ENCODE data around the gene PADI3. TPM values are rescaled to one million over a fixed set of nuclear protein-coding genes. Genes with fewer than 3 reads are reported as not detected.

Gene PADI3
- total RNA-seq, 1 experiment from 2014 or later: 2.5 TPM

DNA sequence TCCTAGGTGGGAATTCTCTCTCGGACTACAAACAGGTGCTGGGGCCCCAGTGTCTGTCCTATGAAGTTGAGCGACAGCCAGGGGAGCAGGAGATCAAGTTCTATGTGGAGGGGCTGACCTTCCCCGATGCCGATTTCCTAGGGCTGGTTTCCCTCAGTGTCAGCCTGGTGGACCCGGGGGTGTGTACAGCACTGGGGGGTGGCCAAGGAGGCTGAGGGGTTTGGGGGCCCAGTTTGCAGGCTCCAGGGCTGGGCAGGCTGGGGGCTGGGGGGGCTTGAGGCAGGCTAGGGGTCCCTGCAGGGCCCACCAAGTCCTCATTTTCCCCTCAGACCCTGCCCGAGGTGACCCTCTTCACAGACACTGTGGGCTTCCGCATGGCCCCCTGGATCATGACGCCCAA, 20.3 kb upstream of the PADI3 start:
- Histone ChIP-seq H3K27ac (ENCODE audit: insufficient read length, low read depth, low read length) (no peak overlapping the region), H2AFZ (ENCODE audit: low read length) (no peak overlapping the region), H3K79me1 (ENCODE audit: insufficient read depth, low read depth, low read length, poor library complexity, severe bottlenecking) (no peaks in the 10 kb centered on the region), H2AK5ac (ENCODE audit: insufficient read length, low read length) (no peak overlapping the region), H2BK20ac (ENCODE audit: low read depth, low read length, poor library complexity, severe bottlenecking) (no peak overlapping the region), H3K14ac (ENCODE audit: insufficient read depth, low read length) (no peak overlapping the region), H3K4me2 (ENCODE audit: insufficient read depth, insufficient read length, low read length) (no peak overlapping the region), H2BK5ac (ENCODE audit: insufficient read length, low read length) (no peak overlapping the region), H3K9me3 (ENCODE audit: control insufficient read depth, low read depth, low read length) (no peaks in the 10 kb centered on the region), H3K18ac (ENCODE audit: insufficient read length, low read depth, low read length) (no peak overlapping the region), H3K56ac (ENCODE audit: insufficient read length, low read depth, low read length) (no peak overlapping the region), H4K8ac (replicated peaks; ENCODE audit: insufficient read length, low read depth, low read length) (no peak overlapping the region), H3K4ac (ENCODE audit: low read depth, low read length) (no peak overlapping the region), H2BK12ac (ENCODE audit: insufficient read length, low read depth, low read length) (no peak overlapping the region), H4K20me1 (ENCODE audit: control insufficient read depth, insufficient read depth, insufficient read length) (no peaks in the 10 kb centered on the region), H4K91ac (ENCODE audit: insufficient read length, low read depth, low read length) (no peak overlapping the region), H2BK15ac (ENCODE audit: low read depth, low read length) (no peak overlapping the region), H3K79me2 (ENCODE audit: insufficient read depth, low read length) (no peaks in the 10 kb centered on the region), H3K23me2 (ENCODE audit: insufficient read length, low read depth, low read length, poor library complexity, severe bottlenecking) (no peaks in the 10 kb centered on the region), H3K23ac (ENCODE audit: insufficient read length, low read depth, low read length) (no peak overlapping the region), H3K9ac (ENCODE audit: extremely low read depth, insufficient read length, low read length) (no peak overlapping the region), H3T11ph (ENCODE audit: low read length) (no peak overlapping the region), H3K27me3 (ENCODE audit: insufficient read depth, low read length) (no peaks in the 10 kb centered on the region), H3K4me1 (ENCODE audit: insufficient read depth, low read length) (no peaks in the 10 kb centered on the region; the same call in 1 of the 2 replicates), H4K5ac (ENCODE audit: insufficient read length, low read depth, low read length) (no peak overlapping the region), H2BK120ac (ENCODE audit: low read depth, low read length, poor library complexity, severe bottlenecking) (no peak overlapping the region)
- no CpG with 5 or more reads among the region's 8 CpGs for WGBS (ENCODE audit: extremely low coverage, insufficient read length, low lambda C conversion rate)
- Mint-ChIP-seq H3K4me3 (no peak overlapping the region), H3K27me3 (ENCODE audit: low read depth) (no peaks in the 10 kb centered on the region; the same call in none of the 2 replicates), H3K9me3 (no peaks in the 10 kb centered on the region), H3K36me3 (ENCODE audit: insufficient read depth in 1 of 3, low read depth in 3 of 3) (no peaks in the 10 kb centered on the region), H3K4me1 (peaks cover 5 to 9% of the 10 kb centered on the region in 2 experiments; a peak in 3 of 4 replicates), H3K27ac (no peak overlapping the region)
- no peak for TF ChIP-seq CTCF (conservative IDR thresholded peaks at IDR 0.05)
- DNase-seq: no peak

All from H9 (cell line).